OCI-LY3 (cell line): Measurements from ENCODE around the gene MRPL23.

Experiments used
- H2AFZ ChIP-seq: fragments of 200-600, 300-600 bp; shearing (Covaris generic); 2 replicates; pipeline ENCODE4 v1.6.0; 2014; ENCODE audit warnings: antibody characterized with exemption, low read depth, low read length
- H3K27ac ChIP-seq: fragments of 200-600, 300-600 bp; sonication (generic); 2 replicates; pipeline ENCODE4 v1.5.1; 2014; ENCODE audit warnings: mild to moderate bottlenecking, low read length, moderate library complexity, mixed read lengths
- H3K27me3 ChIP-seq: fragments of 200-600, 300-600 bp; sonication (generic); 2 replicates; pipeline ENCODE4 v1.6.1; 2014; ENCODE audit warnings: low read depth, low read length, mixed read lengths
- H3K36me3 ChIP-seq: fragments of 200-600, 300-600 bp; sonication (generic); replicated peaks from 2 replicates; pipeline ENCODE3; 2014; ENCODE audit warnings: low read depth, low read length, mixed read lengths
- H3K4me1 ChIP-seq: fragments of 300-600, 200-600 bp; sonication (generic); 2 replicates; pipeline ENCODE4 v1.6.1; 2014; ENCODE audit warnings: low read length, mixed read lengths
- H3K4me2 ChIP-seq: fragments of 200-600, 300-600 bp; sonication (generic); 2 replicates; pipeline ENCODE4 v1.6.1; 2014; ENCODE audit warnings: low read length, mixed read lengths
- H3K4me3 ChIP-seq: fragments of 300-600, 200-600 bp; sonication (generic); 2 replicates; pipeline ENCODE4 v1.5.1; 2014; ENCODE audit warnings: antibody characterized with exemption, mild to moderate bottlenecking, low read length, moderate library complexity
- H3K79me2 ChIP-seq: fragments of 300-600, 200-600 bp; shearing (Covaris generic); 2 replicates; pipeline ENCODE4 v1.6.1; 2014; ENCODE audit warnings: mild to moderate bottlenecking, low read length, mixed read lengths
- H3K9ac ChIP-seq: fragments of 300-600, 200-600 bp; shearing (Covaris generic); 2 replicates; pipeline ENCODE4 v1.6.0; 2014; ENCODE audit warnings: mild to moderate bottlenecking, low read length, moderate library complexity
- H3K9me3 ChIP-seq: fragments of 200-600, 300-600 bp; shearing (Covaris generic); 2 replicates; pipeline ENCODE4 v1.6.1; 2014; ENCODE audit warnings: low read length, mixed read lengths; ENCODE audit not compliant: insufficient read depth
- H4K20me1 ChIP-seq: fragments of 200-600, 300-600 bp; sonication (generic); 2 replicates; pipeline ENCODE4 v1.6.1; 2016; ENCODE audit warnings: low read length, mixed read lengths; ENCODE audit not compliant: insufficient read depth
- CTCF ChIP-seq: fragments of 200-600, 300-600 bp; sonication (generic); IDR thresholded peaks from 2 replicates; pipeline ENCODE4 v1.5.1; 2014; ENCODE audit warnings: antibody characterized with exemption, low read length, low read depth
- EZH2phosphoT487 ChIP-seq: fragments of 200-600 bp; shearing (Covaris generic); IDR thresholded peaks from 2 replicates; pipeline ENCODE4 v1.6.1; 2018; ENCODE audit warnings: antibody characterized with exemption, mixed run types, low read depth

MRPL23 gene

GRCh38 chr11:1912289-1912878, 34.7 kb upstream of the MRPL23 start:
- H3K4me1 ChIP-seq = no peaks in the 10 kb centered on the region
- H3K4me3 ChIP-seq = no peak overlapping the region
- H3K79me2 ChIP-seq = no peaks in the 10 kb centered on the region
- no peak overlapping the region for H3K4me2 ChIP-seq
- H3K27ac ChIP-seq = no peak overlapping the region
- no peak overlapping the region for H2AFZ ChIP-seq
- TF ChIP-seq EZH2phosphoT487 (no peak), CTCF (no peak)
- H3K9ac ChIP-seq = no peak overlapping the region
- peaks cover 4% of the 10 kb centered on the region; the same call in 1 of the 2 replicates for H4K20me1 ChIP-seq
- no peaks in the 10 kb centered on the region for H3K36me3 ChIP-seq
- no peaks in the 10 kb centered on the region for H3K9me3 ChIP-seq
- H3K27me3 ChIP-seq = no peaks in the 10 kb centered on the region

- H3K9me3 ChIP-seq = no peaks in the 10 kb centered on the region
- no peaks in the 10 kb centered on the region for H3K4me1 ChIP-seq
- TF ChIP-seq EZH2phosphoT487 = no peak
- no peak for TF ChIP-seq CTCF
- H2AFZ ChIP-seq = no peak overlapping the region
- H3K9ac ChIP-seq = no peak overlapping the region
- peaks cover 4% of the 10 kb centered on the region; the same call in 1 of the 2 replicates for H4K20me1 ChIP-seq
- no peaks in the 10 kb centered on the region for H3K27me3 ChIP-seq
- H3K27ac ChIP-seq = no peak overlapping the region
- no peaks in the 10 kb centered on the region for H3K36me3 ChIP-seq
- no peak overlapping the region for H3K4me2 ChIP-seq
- H3K4me3 ChIP-seq = no peak overlapping the region
- no peaks in the 10 kb centered on the region for H3K79me2 ChIP-seq
Measured at GRCh38 chr11:1913271-1914060, 33.7 kb upstream of the MRPL23 start.

- Histone ChIP-seq H3K9ac (no peak overlapping the region), H3K9me3 (no peaks in the 10 kb centered on the region), H3K27me3 (peaks cover under 1% of the 10 kb centered on the region; the same call in 1 of the 2 replicates), H3K4me1 (no peaks in the 10 kb centered on the region), H4K20me1 (peaks cover 4% of the 10 kb centered on the region; the same call in 1 of the 2 replicates), H3K79me2 (no peaks in the 10 kb centered on the region), H3K27ac (no peak overlapping the region), H3K4me3 (no peak overlapping the region), H2AFZ (no peak overlapping the region), H3K4me2 (no peak overlapping the region), H3K36me3 (no peaks in the 10 kb centered on the region)
- TF ChIP-seq EZH2phosphoT487 = no peak
- no peak for TF ChIP-seq CTCF
Measured at GRCh38 chr11:1915795-1916131, 31.4 kb upstream of the MRPL23 start.

GRCh38 chr11:1916132-1916985, 30.8 kb upstream of the MRPL23 start:
- Histone ChIP-seq H3K4me1 (no peaks in the 10 kb centered on the region), H4K20me1 (peaks cover 4% of the 10 kb centered on the region; the same call in 1 of the 2 replicates), H3K9ac (no peak overlapping the region), H3K27ac (no peak overlapping the region), H3K79me2 (no peaks in the 10 kb centered on the region), H3K4me3 (no peak overlapping the region), H2AFZ (no peak overlapping the region), H3K4me2 (no peak overlapping the region), H3K36me3 (no peaks in the 10 kb centered on the region), H3K9me3 (no peaks in the 10 kb centered on the region), H3K27me3 (peaks cover 7% of the 10 kb centered on the region; the same call in 1 of the 2 replicates)
- TF ChIP-seq CTCF (no peak), EZH2phosphoT487 (no peak)
